SK-N-SH (cell line): ENCODE data around the gene PSMD6.

Source experiments
- CTCF ChIP-seq: fragments of 200-600 bp; sonication (generic); IDR thresholded peaks from 2 replicates; pipeline ENCODE4 v1.6.1; 2017; ENCODE audit warnings: antibody characterized with exemption, mild to moderate bottlenecking, moderate library complexity
- EP300 ChIP-seq, 2 experiments: IDR thresholded peaks; 2 replicates each; pipeline versions ENCODE4 v1.4.0 to v1.6.1; 2012; ENCODE audit warnings: borderline replicate concordance in 1 of 2, low read depth in 1 of 2, low read length in 1 of 2
- EZH2phosphoT487 ChIP-seq: fragments of 200-600 bp; sonication (generic); IDR thresholded peaks from 2 replicates; pipeline ENCODE4 v1.6.1; 2017; ENCODE audit warnings: low read depth, mixed run types, mild to moderate bottlenecking, antibody characterized with exemption, moderate library complexity, borderline replicate concordance
- FOXJ3 ChIP-seq: sonication (generic); formaldehyde crosslinking; IDR thresholded peaks from 2 replicates; pipeline ENCODE4 v1.5.1; 2020; ENCODE audit warnings: mild to moderate bottlenecking, missing genetic modification reagents
- FOXM1 ChIP-seq: IDR thresholded peaks from 2 replicates; pipeline ENCODE4 v1.4.0; 2012; ENCODE audit warnings: low read depth, mild to moderate bottlenecking
- GABPA ChIP-seq: IDR thresholded peaks from 2 replicates; pipeline ENCODE4 v1.4.0; 2012; ENCODE audit warnings: low read depth, mild to moderate bottlenecking
- MAX ChIP-seq: IDR thresholded peaks from 2 replicates; pipeline ENCODE4 v1.4.0; 2012; ENCODE audit warnings: low read depth
- MXI1 ChIP-seq: IDR thresholded peaks from 2 replicates; pipeline ENCODE4 v1.6.1; 2012; ENCODE audit warnings: mild to moderate bottlenecking, low read depth, low read length, improper control_type of control experiment
- NRF1 ChIP-seq: IDR thresholded peaks from 2 replicates; pipeline ENCODE4 v1.6.1; 2012; ENCODE audit warnings: low read depth, mild to moderate bottlenecking, low read length
- POLR2AphosphoS5 ChIP-seq: IDR thresholded peaks from 2 replicates; pipeline ENCODE4 v1.6.1; 2012; ENCODE audit warnings: low read depth, low read length
- RXRA ChIP-seq: IDR thresholded peaks from 2 replicates; pipeline ENCODE4 v1.4.0; 2012; ENCODE audit warnings: low read depth, mild to moderate bottlenecking, borderline replicate concordance
- TAF1 ChIP-seq: IDR thresholded peaks from 2 replicates; pipeline ENCODE4 v1.6.1; 2012; ENCODE audit warnings: low read depth, mild to moderate bottlenecking, low read length, moderate library complexity, borderline replicate concordance
- YY1 ChIP-seq: IDR thresholded peaks from 2 replicates; pipeline ENCODE4 v1.4.0; 2012; ENCODE audit warnings: low read depth, mild to moderate bottlenecking

GRCh38 chr3:63972987-63973386 lies 50.3 kb downstream of the PSMD6 start:
- TF ChIP-seq POLR2AphosphoS5 (no peak), CTCF (no peak), EZH2phosphoT487 (no peak), MAX (no peak), RXRA (no peak), MXI1 (no peak), NRF1 (no peak), YY1 (no peak), GABPA (no peak), FOXM1 (no peak), FOXJ3 (CRISPR knock-in tag) (no peak), TAF1 (no peak), EP300 (IDR thresholded peaks at IDR 0.05; ENCODE audit: borderline replicate concordance in 1 of 2, low read depth in 1 of 2, low read length in 1 of 2) (no peak)
